ENCODE results near the gene HOXA6. TPM values are rescaled to one million over a fixed set of nuclear protein-coding genes. Genes with fewer than 3 reads are reported as not detected.

Gene HOXA6
- total RNA-seq, 1 donor from 2014 or later: 6.5 TPM

DNA sequence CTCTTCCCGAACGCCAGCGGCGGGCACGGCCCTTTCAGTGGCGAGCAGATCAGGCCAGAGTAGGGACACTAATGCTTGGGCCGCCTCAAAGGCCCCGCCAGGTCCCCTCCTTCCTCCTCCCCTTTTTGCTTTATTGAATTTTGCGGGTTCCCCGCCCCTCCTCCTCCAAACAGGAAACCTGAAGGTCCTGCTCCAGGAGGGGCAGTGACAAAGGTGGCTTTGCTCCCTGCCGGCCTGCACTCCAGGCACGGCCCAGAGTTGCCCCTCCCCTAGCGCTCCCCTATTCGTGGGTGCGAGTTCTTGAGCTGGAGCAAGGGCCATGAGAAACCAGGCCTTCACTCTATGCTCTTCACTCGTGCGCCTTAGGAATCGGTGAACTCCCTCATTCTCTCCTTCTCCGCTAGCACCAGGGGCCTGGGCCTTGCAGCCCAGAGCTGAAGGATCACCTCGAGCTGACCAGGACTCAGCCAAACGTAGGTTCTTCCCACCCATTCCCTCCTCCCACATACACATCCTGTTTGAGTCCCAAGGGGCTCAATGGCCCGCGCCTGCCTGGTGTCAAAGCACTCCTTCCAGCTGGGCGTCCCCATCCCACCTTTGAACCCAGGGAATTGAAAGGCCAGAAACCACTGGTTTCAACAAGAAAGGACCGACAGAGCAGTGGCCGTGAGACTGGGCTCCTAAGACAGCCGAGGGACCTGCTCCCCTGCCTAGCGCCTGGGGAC, 619 bp upstream of the HOXA6 start:
- H3K9me3 ChIP-seq: no peaks in the 10 kb centered on the region
- no peak for TF ChIP-seq CTCF (IDR thresholded peaks at IDR 0.05)
- H3K27ac ChIP-seq: peak overlapping the region; percentile 88
- peaks cover 83% of the 10 kb centered on the region for H3K27me3 ChIP-seq
- H3K36me3 ChIP-seq: no peaks in the 10 kb centered on the region
- peak overlapping the region; percentile 70 for H3K4me3 ChIP-seq
- no peak for DNase-seq
- intact Hi-C loops (cut with DNase I): no loop called here
- H3K4me1 ChIP-seq: peaks cover 15% of the 10 kb centered on the region
- no peak for ATAC-seq

DNA sequence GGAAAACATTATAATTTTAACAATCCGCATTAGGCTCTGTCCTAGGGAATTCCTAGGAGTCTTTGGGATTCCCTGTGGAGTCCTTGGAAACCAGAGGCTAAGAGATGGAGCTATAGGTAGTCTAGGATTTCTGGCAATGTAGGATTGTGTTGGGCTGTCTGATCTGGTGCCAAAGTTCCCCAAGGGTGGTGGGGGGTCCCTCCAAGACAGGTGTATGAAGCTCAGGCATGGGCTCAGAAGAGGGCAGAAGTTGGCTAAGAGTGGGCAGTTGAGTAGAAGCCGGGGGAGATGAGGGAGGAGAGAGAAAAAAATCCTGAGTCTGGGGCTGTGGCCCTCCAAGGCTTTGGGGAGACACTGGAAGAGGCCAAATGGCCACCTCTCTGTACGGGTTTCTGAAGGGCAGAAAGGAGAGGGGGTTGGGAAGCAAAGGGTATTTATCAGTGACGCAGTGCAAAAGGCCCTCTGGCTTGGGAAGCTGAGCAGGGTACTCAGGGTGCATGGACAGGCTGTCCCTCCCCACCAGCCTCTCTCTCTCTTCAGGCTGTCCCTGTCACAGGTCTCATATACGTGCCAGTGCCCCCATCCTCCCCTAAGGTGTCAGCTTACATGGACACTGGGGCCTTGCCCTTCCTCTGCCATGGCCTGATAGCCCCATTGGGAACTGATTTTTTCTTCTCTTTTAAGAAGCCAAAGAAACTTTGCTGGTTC, 929 bp downstream of the HOXA6 start:
- intact Hi-C loops (cut with DNase I): no loop called here
- no peaks in the 10 kb centered on the region for H3K9me3 ChIP-seq
- H3K36me3 ChIP-seq: no peaks in the 10 kb centered on the region
- no peak for TF ChIP-seq CTCF (IDR thresholded peaks at IDR 0.05)
- H3K4me1 ChIP-seq: peaks cover 15% of the 10 kb centered on the region
- DNase-seq (no peak), ATAC-seq (no peak)
- H3K27me3 ChIP-seq: peaks cover 68% of the 10 kb centered on the region
- H3K27ac ChIP-seq: peak overlapping the region; percentile 88
- peak overlapping the region; percentile 70 for H3K4me3 ChIP-seq

- intact Hi-C loops (cut with DNase I): no loop called here
- Histone ChIP-seq H3K27ac (peak overlapping the region; percentile 88), H3K4me3 (peak overlapping the region; percentile 70), H3K4me1 (peaks cover 10% of the 10 kb centered on the region), H3K27me3 (peaks cover 61% of the 10 kb centered on the region), H3K9me3 (no peaks in the 10 kb centered on the region), H3K36me3 (no peaks in the 10 kb centered on the region)
- TF ChIP-seq CTCF (IDR thresholded peaks at IDR 0.05): no peak
- no peak for DNase-seq
- ATAC-seq: no peak
Measured at GRCh38 chr7:27145914-27146412, 1.6 kb downstream of the HOXA6 start.

DNA sequence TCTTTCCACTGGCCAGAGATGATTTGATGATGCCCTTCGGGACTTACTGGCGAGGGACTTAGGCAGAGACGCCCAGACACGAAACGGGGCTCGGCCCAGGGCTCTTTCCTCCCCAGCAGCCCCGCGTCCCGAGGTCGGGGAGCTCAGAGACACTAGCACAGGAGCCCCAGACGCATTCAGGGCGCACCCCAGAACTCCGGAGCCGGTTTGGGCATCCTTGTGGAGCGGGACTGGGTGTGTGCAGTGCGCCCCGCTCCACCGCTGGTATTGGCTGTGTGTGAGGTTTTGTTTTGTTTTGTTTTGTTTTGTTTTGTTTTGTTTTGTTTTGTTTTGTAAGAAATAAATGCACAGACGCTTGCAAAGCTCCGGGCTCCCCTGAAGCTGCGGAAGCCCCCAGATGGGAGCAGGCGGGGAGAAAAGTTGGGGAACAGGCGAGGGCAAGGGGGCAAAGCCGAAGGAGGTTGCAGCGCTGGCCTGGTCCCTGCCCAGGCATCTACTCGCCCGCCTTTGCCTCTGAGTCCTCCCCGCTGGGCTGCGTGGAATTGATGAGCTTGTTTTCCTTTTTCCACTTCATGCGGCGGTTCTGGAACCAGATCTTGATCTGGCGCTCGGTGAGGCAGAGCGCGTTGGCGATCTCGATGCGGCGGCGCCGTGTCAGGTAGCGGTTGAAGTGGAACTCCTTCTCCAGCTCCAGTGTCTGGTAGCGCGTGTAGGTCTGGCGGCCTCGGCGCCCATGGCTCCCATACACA, 2.2 kb downstream of the HOXA6 start:
- Histone ChIP-seq H3K36me3 (no peaks in the 10 kb centered on the region), H3K27me3 (peaks cover 58% of the 10 kb centered on the region), H3K27ac (peak overlapping the region; percentile 88), H3K9me3 (no peaks in the 10 kb centered on the region), H3K4me1 (peaks cover 5% of the 10 kb centered on the region), H3K4me3 (peak overlapping the region; percentile 70)
- intact Hi-C loops (cut with DNase I): no loop called here
- TF ChIP-seq CTCF (IDR thresholded peaks at IDR 0.05): no peak
- DNase-seq (no peak), ATAC-seq (no peak)

GRCh38 chr7:27144781-27145164, 2.8 kb downstream of the HOXA6 start:
- intact Hi-C loops (cut with DNase I): loop anchor here (5.0 kb wide), 1 partner anchor 47 kb away; the partner anchor contains the start of gene HOXA1
- ATAC-seq (no peak), DNase-seq (no peak)
- H3K36me3 ChIP-seq: no peaks in the 10 kb centered on the region
- H3K27me3 ChIP-seq: peaks cover 53% of the 10 kb centered on the region
- peaks cover 4% of the 10 kb centered on the region for H3K4me1 ChIP-seq
- peak overlapping the region; percentile 88 for H3K27ac ChIP-seq
- TF ChIP-seq CTCF (IDR thresholded peaks at IDR 0.05): no peak
- H3K4me3 ChIP-seq: peak overlapping the region; percentile 70
- H3K9me3 ChIP-seq: no peaks in the 10 kb centered on the region
